Inflammatory macrophage treated with lipopolysaccharide for 4 hours (primary cell): ENCODE results near the gene ARID1B.
A peak's percentile ranks its signal among the peaks of the same experiment; 100 is the strongest.

Source experiments
- DNase-seq: peaks from one replicate; pipeline ENCODE4 v3.0.0-alpha.2; 2020

ARID1B gene

GRCh38 chr6:156828280-156828703, 51.1 kb downstream of the ARID1B start:
- DNase-seq = peak; percentile 79

- DNase-seq = no peak
Observed at GRCh38 chr6:156830126-156830525, 52.9 kb downstream of the ARID1B start.

- no peak for DNase-seq
Observed at GRCh38 chr6:156832231-156832647, 55.1 kb downstream of the ARID1B start.

GRCh38 chr6:156832669-156833068, 55.5 kb downstream of the ARID1B start:
- no peak for DNase-seq

- DNase-seq = no peak
Observed at GRCh38 chr6:156833755-156834154, 56.6 kb downstream of the ARID1B start.

- no peak for DNase-seq
Observed at GRCh38 chr6:156839129-156839528, 62.0 kb downstream of the ARID1B start.

- DNase-seq = no peak
Observed at GRCh38 chr6:156839591-156840001, 62.4 kb downstream of the ARID1B start.

- DNase-seq = no peak
Observed at GRCh38 chr6:156840136-156840535, 63.0 kb downstream of the ARID1B start.

- no peak for DNase-seq
Observed at GRCh38 chr6:156840606-156841005, 63.4 kb downstream of the ARID1B start.

- no peak for DNase-seq
Observed at GRCh38 chr6:156841508-156841907, 64.3 kb downstream of the ARID1B start.

GRCh38 chr6:156842598-156843250, 65.5 kb downstream of the ARID1B start:
- DNase-seq = no peak

- DNase-seq = no peak
Observed at GRCh38 chr6:156844089-156844488, 66.9 kb downstream of the ARID1B start.

GRCh38 chr6:156845454-156846155, 68.4 kb downstream of the ARID1B start:
- no peak for DNase-seq

GRCh38 chr6:156846845-156847599, 69.8 kb downstream of the ARID1B start:
- no peak for DNase-seq

- no peak for DNase-seq
Observed at GRCh38 chr6:156848123-156848522, 70.9 kb downstream of the ARID1B start.

- DNase-seq = no peak
Observed at GRCh38 chr6:156848533-156848932, 71.4 kb downstream of the ARID1B start.

GRCh38 chr6:156849806-156850205, 72.6 kb downstream of the ARID1B start:
- no peak for DNase-seq

- DNase-seq = peak; percentile 16
Observed at GRCh38 chr6:156850353-156850752, 73.2 kb downstream of the ARID1B start.

GRCh38 chr6:156851454-156851921, 74.3 kb downstream of the ARID1B start:
- no peak for DNase-seq

- no peak for DNase-seq
Observed at GRCh38 chr6:156852147-156852857, 75.1 kb downstream of the ARID1B start.

- DNase-seq = no peak
Observed at GRCh38 chr6:156852858-156853216, 75.7 kb downstream of the ARID1B start.

- DNase-seq = no peak
Observed at GRCh38 chr6:156853733-156854132, 76.6 kb downstream of the ARID1B start.
